Smooth muscle cell (in vitro differentiated cells): ENCODE results near the gene CHAT. TPM values are rescaled to one million over a fixed set of nuclear protein-coding genes. Genes with fewer than 3 reads are reported as not detected.

ENCODE experiments used
- DNase-seq: peaks from one replicate; lab custom pipeline; 2025; ENCODE audit not compliant: unreplicated experiment; lab: John Stamatoyannopoulos, UW
- H2AFZ ChIP-seq: fragments of 200-600 bp; sonication (generic); 2 replicates; pipeline ENCODE4 v1.6.0; 2016; ENCODE audit warnings: antibody characterized with exemption, low read depth, mild to moderate bottlenecking
- H3F3A ChIP-seq: fragments of 200-600 bp; sonication (generic); 2 replicates; pipeline ENCODE4 v1.6.0; 2017; ENCODE audit warnings: antibody characterized with exemption, low read depth
- H3K27ac ChIP-seq: fragments of 200-600 bp; sonication (generic); 2 replicates; pipeline ENCODE4 v1.5.1; 2016; ENCODE audit warnings: low read depth, mild to moderate bottlenecking
- H3K27me3 ChIP-seq: fragments of 200-600 bp; sonication (generic); 2 replicates; pipeline ENCODE4 v1.6.1; 2016; ENCODE audit warnings: low read depth, mild to moderate bottlenecking
- H3K36me3 ChIP-seq: fragments of 200-600 bp; sonication (generic); 2 replicates; pipeline ENCODE4 v1.5.1; 2016; ENCODE audit warnings: low read depth
- H3K4me1 ChIP-seq: fragments of 200-600 bp; sonication (generic); 2 replicates; pipeline ENCODE4 v1.5.1; 2016; ENCODE audit warnings: low read depth
- H3K4me2 ChIP-seq: fragments of 200-600 bp; sonication (generic); 2 replicates; pipeline ENCODE4 v1.6.0; 2016; ENCODE audit warnings: mild to moderate bottlenecking
- H3K4me3 ChIP-seq: fragments of 200-600 bp; sonication (generic); 2 replicates; pipeline ENCODE4 v1.5.1; 2016; ENCODE audit warnings: mild to moderate bottlenecking
- H3K79me2 ChIP-seq: fragments of 200-600 bp; sonication (generic); 2 replicates; pipeline ENCODE4 v1.6.0; 2016; ENCODE audit warnings: low read depth, mild to moderate bottlenecking
- H3K9ac ChIP-seq: fragments of 200-600 bp; sonication (generic); 2 replicates; pipeline ENCODE4 v1.6.0; 2016; ENCODE audit warnings: low read depth
- H3K9me3 ChIP-seq: fragments of 200-600 bp; sonication (generic); replicated peaks from 2 replicates; pipeline ENCODE4 v1.5.1; 2016; ENCODE audit warnings: low read depth
- H4K20me1 ChIP-seq: fragments of 200-600 bp; sonication (generic); 2 replicates; pipeline ENCODE4 v1.6.0; 2016; ENCODE audit warnings: low read depth
- WGBS: methylation state at CpG from one replicate; pipeline ENCODE4 v1.1.7; 2016; ENCODE audit warnings: low lambda C conversion rate; 5-methylcytosine and 5-hydroxymethylcytosine counted together
- polyA plus RNA-seq: library from polyadenylated mRNA; unstranded; fragments of >200 nt; fragmentation: Nextera tagmentation; extraction: Ambion mirVana; gene quantifications from 2 replicates; pipeline ENCODE4 v1.2.1, GENCODE V29; 2016
- total RNA-seq: library from RNA; depleted of rRNA; stranded (reverse); fragments of >200 nt; gene quantifications from 2 replicates; pipeline ENCODE4 v1.2.3, GENCODE V29; 2014
- TF ChIP-seq, protein P1 (sequence below): fragments of 200-600 bp; sonication (generic); IDR thresholded peaks from 2 replicates; pipeline ENCODE4 v1.5.1; 2017; ENCODE audit warnings: borderline replicate concordance, mild to moderate bottlenecking, antibody characterized with exemption; ENCODE audit not compliant: insufficient read depth, poor library complexity, severe bottlenecking

CHAT gene
- total and polyA plus RNA-seq, 2 experiments from 2014 or later, result not detected

DNA sequence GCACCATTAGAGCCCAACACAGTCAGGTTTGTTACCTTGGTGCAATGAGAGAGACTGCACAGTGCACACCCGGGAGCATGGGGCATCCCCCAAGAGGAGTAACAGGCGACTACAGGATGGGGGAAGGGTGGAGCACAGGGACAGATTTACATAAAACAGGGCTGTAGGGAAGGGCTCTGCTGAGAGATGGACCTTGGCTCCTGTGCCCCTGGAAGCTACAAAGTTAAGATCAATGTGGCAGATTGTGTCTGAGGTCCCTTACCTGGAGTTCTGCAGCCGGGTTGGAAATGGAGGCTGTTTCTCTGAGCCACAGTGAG lies 17.4 kb upstream of the CHAT start:
- H3K4me1 ChIP-seq, result no peaks in the 10 kb centered on the region
- H3K9ac ChIP-seq, result no peak overlapping the region
- 63% methylated on average over 3 of the region's 3 CpGs for WGBS
- DNase-seq, result no peak
- H3K79me2 ChIP-seq, result no peaks in the 10 kb centered on the region
- TF ChIP-seq, protein P1, sequence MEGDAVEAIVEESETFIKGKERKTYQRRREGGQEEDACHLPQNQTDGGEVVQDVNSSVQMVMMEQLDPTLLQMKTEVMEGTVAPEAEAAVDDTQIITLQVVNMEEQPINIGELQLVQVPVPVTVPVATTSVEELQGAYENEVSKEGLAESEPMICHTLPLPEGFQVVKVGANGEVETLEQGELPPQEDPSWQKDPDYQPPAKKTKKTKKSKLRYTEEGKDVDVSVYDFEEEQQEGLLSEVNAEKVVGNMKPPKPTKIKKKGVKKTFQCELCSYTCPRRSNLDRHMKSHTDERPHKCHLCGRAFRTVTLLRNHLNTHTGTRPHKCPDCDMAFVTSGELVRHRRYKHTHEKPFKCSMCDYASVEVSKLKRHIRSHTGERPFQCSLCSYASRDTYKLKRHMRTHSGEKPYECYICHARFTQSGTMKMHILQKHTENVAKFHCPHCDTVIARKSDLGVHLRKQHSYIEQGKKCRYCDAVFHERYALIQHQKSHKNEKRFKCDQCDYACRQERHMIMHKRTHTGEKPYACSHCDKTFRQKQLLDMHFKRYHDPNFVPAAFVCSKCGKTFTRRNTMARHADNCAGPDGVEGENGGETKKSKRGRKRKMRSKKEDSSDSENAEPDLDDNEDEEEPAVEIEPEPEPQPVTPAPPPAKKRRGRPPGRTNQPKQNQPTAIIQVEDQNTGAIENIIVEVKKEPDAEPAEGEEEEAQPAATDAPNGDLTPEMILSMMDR, result no peak
- H3K27me3 ChIP-seq, result no peaks in the 10 kb centered on the region
- no peaks in the 10 kb centered on the region for H3F3A ChIP-seq
- H3K36me3 ChIP-seq, result no peaks in the 10 kb centered on the region
- H3K4me3 ChIP-seq, result no peak overlapping the region
- H2AFZ ChIP-seq, result no peak overlapping the region
- no peaks in the 10 kb centered on the region for H4K20me1 ChIP-seq
- H3K9me3 ChIP-seq, result no peaks in the 10 kb centered on the region
- no peak overlapping the region for H3K4me2 ChIP-seq
- H3K27ac ChIP-seq, result no peak overlapping the region

DNA sequence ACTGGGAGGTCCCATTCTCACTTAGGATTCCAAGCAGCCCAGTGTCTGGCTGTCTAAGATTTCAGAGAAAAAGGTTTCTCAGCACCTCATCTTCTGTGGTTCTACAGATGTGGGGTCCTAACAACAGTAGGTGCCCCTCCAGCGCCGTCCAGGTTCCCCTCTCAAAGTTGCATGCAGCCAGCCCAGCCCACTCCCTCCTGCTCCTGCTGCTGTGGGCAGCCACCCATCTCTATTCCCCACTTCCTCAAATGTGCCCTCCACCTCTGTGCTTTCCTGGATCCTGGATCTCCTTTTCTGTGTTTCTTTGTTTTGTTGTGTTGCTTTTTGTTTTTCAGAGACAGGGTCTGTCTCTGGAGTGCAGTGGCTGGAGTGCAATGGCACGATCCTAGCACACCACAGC lies 17.0 kb upstream of the CHAT start:
- H3K27me3 ChIP-seq, result peaks cover 3% of the 10 kb centered on the region
- no peaks in the 10 kb centered on the region for H3K9me3 ChIP-seq
- H3K4me2 ChIP-seq, result no peak overlapping the region
- H3K79me2 ChIP-seq, result no peaks in the 10 kb centered on the region
- TF ChIP-seq, protein P1, result no peak
- H3K4me1 ChIP-seq, result no peaks in the 10 kb centered on the region
- WGBS, result 74% methylated on average over 3 of the region's 3 CpGs
- no peak overlapping the region for H3K4me3 ChIP-seq
- H3K9ac ChIP-seq, result no peak overlapping the region
- no peak overlapping the region for H3K27ac ChIP-seq
- no peaks in the 10 kb centered on the region for H3F3A ChIP-seq
- H4K20me1 ChIP-seq, result no peaks in the 10 kb centered on the region
- no peak overlapping the region for H2AFZ ChIP-seq
- H3K36me3 ChIP-seq, result no peaks in the 10 kb centered on the region
- DNase-seq, result no peak

DNA sequence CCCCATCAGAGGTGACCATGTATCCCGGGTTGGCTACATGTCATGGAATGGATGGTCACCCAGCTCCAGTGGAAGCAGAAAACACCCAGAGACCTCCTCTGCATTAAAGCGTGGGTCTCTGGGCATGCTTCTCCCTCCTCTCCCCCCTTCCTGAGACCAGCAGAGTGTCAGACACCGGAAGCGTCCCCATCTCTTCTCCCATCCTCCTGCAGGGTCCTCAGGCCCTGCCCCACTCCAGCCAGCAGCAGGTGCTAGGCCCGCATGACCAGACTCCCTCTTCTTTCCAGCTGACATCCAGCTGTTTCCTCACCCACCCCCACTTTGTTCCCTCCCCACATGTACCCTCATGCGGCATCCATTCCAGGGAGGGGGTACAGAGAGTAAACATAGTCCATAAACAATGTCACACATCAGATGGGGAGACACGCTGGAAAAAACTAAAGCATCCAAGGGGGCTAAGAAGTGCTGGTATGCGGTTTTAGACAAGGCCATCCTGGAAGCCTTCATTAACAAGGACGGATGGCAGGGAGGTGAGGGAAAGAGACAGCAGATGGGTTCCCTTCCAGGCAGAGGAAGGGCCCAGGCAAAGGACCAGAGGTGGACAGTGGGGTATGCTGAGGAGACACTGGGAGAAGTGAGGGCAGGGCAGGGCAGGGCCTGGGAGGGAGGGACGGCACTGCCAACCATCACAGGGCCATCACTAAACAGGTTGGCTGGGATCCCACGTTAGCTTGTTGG lies 16.2 kb upstream of the CHAT start:
- 84% methylated on average over 11 of the region's 11 CpGs for WGBS
- DNase-seq, result no peak
- H3K79me2 ChIP-seq, result no peaks in the 10 kb centered on the region
- H2AFZ ChIP-seq, result no peak overlapping the region
- H3F3A ChIP-seq, result no peaks in the 10 kb centered on the region
- H4K20me1 ChIP-seq, result no peaks in the 10 kb centered on the region
- H3K4me3 ChIP-seq, result no peak overlapping the region
- H3K4me2 ChIP-seq, result no peak overlapping the region
- TF ChIP-seq, protein P1, result no peak
- no peaks in the 10 kb centered on the region for H3K9me3 ChIP-seq
- H3K9ac ChIP-seq, result no peak overlapping the region
- no peaks in the 10 kb centered on the region for H3K36me3 ChIP-seq
- peaks cover 11% of the 10 kb centered on the region for H3K27me3 ChIP-seq
- no peaks in the 10 kb centered on the region for H3K4me1 ChIP-seq
- no peak overlapping the region for H3K27ac ChIP-seq
